HG02798 (cell line): ENCODE data around the gene JAKMIP1.

Source experiments
- ATAC-seq: cut with Tn5 transposase; IDR thresholded peaks from one replicate; pipeline ENCODE4 v1.9.1; 2021; ENCODE audit warnings: mild to moderate bottlenecking; ENCODE audit not compliant: unreplicated experiment, poor library complexity

JAKMIP1 gene

GRCh38 chr4:6123976-6124375 is 76.4 kb downstream of the JAKMIP1 start:
- ATAC-seq: no peak

GRCh38 chr4:6123541-6123940 is 76.8 kb downstream of the JAKMIP1 start:
- no peak for ATAC-seq

DNA sequence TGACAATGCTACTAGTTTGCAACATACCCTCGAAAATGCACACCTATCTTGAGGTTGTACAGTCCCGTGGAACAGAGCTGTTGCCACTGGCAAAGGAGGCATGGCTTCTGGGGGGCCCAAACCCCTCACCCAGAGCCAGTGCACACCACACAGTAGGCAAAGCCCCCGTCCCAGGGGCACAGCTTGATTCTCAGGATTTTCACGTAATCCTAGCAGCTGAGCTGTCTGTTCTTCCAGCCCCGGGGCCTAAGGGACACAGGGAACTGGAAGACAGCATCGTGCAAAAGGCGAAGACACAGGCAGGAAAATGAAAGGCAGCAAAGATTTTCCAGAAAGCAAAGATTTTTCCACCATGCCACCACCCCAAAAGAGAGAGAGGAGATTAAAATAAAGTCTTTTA is 77.2 kb downstream of the JAKMIP1 start:
- no peak for ATAC-seq

DNA sequence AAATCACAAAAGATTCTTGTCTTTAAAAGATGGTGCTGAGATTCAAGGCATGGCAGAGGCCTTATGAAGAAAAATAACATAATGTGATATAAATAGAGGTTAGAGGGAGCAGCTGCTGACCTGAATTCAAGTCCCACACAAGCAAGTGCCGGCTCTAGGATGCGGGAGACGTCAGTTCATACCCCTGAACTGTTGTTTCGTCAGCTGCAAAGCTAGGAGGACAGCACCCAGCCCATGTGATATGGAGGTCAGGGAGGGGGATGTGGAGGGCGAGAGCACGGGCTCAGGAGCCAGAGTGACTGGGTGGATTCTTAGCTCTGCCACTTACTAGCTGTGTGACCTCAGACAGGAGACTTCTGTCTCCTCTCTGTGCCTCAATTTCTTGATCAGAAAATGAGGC is 77.9 kb downstream of the JAKMIP1 start:
- ATAC-seq: no peak

DNA sequence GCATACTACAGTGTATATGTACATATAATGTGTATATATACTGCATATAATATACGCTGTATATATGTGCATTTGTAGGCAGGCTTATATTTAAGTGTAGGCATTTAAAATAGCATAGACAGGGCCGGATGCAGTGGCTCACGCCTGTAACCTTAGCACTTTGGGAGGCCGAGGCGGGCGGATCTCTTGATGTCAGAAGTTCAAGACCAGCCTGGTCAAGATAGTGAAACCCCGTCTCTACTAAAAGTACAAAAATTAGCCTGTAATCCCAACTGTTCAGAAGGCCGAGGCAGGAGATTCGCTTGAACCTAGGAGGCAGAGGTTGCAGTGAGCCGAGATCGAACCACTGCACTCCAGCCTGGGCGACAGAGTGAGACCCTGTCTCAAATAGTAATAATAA is 78.4 kb downstream of the JAKMIP1 start:
- no peak for ATAC-seq

GRCh38 chr4:6121276-6121850 is 79.0 kb downstream of the JAKMIP1 start:
- ATAC-seq: no peak

DNA sequence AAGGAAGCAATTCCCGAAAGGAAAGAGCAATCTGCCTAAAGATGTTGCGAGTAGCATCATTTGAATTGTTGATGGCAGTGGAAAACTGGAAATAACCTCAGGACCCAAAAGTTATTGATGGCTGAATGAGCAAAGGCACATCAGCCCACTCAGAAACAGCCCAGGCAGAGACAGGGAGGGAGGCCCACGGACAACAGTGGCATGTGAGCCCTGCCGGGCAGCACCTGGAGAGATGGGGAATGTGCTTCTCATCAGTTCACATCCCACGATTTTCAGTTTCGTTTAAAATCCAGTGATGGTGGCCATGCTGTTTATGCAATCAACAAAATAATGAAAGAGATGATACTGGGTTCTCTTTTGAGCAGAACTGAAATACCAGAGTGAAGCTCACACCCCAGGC is 80.0 kb downstream of the JAKMIP1 start:
- no peak for ATAC-seq

DNA sequence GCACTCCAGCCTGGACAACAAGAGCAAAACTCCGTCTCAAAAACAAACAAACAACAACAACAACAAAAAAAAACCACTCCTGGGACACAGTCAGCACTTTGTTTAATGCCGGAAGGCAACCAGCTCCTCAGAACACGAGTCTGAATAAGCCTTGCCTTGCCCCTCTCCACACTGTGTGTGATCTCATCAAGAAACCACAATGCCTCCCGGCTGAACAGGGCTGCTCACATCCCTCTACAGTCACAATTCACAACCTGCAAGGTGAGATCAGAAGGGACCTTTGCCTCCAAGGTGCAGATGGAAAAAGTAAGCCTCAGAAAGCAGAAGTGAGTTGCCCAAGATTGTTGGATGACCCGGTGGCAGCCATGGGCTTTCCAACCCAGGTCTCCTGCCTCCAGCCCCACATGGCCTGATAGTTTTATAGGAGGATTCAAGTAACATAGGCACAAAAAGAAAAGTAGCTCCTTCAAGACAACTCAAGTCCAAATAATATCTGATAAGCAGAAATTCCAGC is 80.8 kb downstream of the JAKMIP1 start:
- no peak for ATAC-seq

GRCh38 chr4:6118201-6118600 is 82.1 kb downstream of the JAKMIP1 start:
- no peak for ATAC-seq

- ATAC-seq: no peak
Measured at GRCh38 chr4:6116696-6117285, 83.6 kb downstream of the JAKMIP1 start.

GRCh38 chr4:6115746-6116586 is 84.4 kb downstream of the JAKMIP1 start:
- ATAC-seq: no peak

DNA sequence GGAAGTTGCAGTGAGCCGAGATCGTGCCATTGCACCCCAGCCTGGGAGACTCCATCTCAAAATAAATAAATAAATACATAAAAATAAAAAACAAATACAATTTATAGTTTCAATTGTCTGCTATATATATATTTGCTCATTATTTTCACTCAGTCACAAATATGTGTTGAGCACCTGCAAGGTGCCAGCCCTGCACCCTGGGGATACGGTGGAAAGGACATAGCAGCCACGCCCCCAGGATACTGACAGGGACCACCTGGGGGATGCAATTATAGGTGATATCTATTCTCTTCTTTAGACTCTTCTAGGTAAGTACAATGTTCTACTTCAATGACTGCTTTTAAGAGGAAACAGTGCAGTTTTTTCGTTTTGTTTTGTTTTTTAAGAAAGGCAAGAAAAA is 85.0 kb downstream of the JAKMIP1 start:
- ATAC-seq: no peak

- ATAC-seq: no peak
Measured at GRCh38 chr4:6114601-6115000, 85.7 kb downstream of the JAKMIP1 start.

DNA sequence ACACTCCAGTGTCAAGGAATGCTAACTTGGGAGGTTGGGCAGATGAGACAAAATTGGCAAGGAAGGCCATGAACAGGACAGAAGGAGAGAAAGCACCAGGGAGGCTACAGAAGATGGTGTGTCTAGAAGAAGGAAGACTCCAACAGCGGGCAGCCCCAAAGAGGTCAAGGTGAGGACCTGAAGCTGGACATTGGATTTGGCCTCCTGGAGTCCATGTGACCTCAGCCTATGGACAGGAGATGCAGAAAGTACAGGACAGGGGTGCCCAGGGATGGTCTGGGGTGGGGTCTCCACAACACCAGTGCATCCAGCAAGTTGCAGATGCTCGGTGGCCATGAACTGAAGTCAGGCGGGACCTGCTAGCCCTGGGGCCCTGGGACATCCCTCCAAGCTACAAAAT is 86.2 kb downstream of the JAKMIP1 start:
- no peak for ATAC-seq

DNA sequence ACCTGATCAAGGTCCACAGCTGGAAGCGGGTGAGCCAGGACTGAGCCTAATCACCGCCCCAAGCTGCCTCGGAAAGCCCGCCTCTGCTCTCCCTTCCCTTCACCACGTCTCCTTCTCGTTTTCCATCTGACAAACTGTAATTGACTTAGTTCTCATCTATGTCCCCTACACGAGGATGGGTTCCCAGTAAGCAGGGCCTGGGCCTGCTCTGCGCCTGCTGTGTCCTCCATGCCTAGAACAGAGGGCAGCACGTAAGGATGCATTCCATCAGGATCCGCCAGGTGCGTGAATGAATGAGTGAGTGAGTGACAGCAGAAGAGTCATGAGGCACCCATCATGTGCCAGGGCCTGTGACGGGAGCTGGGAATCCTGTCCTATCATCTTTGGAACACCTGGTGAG is 86.7 kb downstream of the JAKMIP1 start:
- ATAC-seq: no peak

DNA sequence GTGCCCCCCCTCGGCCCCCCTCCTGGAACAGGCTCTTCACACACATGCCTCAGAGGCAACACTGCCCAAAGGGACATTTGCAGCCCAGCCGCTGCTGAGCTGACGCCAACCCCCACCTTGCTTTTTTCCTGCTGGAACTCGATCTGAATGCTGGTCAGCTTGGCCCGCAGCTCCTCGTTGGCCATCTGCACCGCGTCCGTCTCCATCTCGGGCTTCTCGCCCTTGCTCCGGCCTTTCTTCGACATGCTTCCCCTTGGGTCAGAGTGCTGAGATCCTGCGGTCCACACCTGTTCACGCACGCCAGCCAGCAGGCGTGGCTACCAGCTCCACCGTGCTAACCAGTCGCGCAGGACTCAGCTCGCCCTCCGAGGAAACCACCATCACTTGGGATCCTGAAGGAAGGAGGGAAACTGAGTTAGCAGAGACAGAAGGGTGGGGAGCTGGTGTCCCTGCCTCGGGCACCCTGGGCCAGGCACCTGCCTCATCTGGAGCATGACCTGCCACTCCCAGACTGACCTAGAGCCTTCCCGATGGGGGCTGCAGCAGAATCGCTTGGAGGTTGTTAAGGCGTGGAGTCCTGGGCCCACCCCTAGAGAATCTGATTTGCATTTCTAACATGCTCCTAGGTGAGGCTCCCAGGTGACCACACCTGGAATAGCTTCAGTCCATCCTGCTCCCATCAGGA is 87.6 kb downstream of the JAKMIP1 start:
- no peak for ATAC-seq

DNA sequence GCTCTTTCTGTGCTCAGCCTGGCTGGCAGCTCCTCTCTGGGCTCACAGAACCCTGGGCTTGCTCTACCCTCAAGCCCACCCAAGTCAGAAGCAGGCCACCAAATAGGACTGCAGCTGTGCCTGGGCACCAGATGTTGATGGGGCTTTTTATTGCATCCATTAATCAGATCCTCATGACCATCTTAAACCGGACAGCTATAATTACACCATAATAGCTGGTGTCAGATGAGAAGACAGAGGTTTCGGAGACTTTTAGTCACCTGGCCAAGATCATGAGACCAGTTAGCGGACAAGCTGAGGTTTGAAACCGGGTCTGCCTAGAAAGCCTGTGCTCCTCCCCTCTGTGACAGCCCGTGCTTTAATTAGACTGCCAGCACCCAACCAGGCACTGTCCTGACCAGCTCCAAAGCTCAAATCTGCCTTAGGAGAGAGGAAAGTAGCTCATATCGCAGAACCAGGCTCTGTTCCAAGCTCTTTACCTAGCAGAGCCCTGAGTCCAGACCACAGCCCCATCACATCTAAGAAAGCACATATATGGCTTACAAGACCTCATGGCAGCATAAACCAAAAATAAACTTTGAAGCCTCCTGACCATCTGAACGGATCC is 88.9 kb downstream of the JAKMIP1 start:
- ATAC-seq: no peak

GRCh38 chr4:6110681-6111353 is 89.5 kb downstream of the JAKMIP1 start:
- no peak for ATAC-seq

GRCh38 chr4:6109842-6110560 is 90.3 kb downstream of the JAKMIP1 start:
- ATAC-seq: no peak
